HFF-Myc (cell line): Measurements from ENCODE around the gene TMEM219.

Experiments used
- DNase-seq: peaks from one replicate; pipeline ENCODE4 v3.0.0-alpha.2; 2011; ENCODE audit warnings: low read depth; ENCODE audit errors: extremely low read depth
- H3K4me3 ChIP-seq: replicated peaks from 2 replicates; pipeline ENCODE4 v1.5.1; 2011; ENCODE audit warnings: low read depth, mild to moderate bottlenecking, control low read depth, low read length
- TF ChIP-seq, protein P1 (sequence below): IDR thresholded peaks from 2 replicates; pipeline ENCODE4 v1.5.1; 2012; ENCODE audit warnings: mild to moderate bottlenecking, low read depth, low read length, control low read depth; ENCODE audit errors: missing control alignments

The TMEM219 gene

DNA sequence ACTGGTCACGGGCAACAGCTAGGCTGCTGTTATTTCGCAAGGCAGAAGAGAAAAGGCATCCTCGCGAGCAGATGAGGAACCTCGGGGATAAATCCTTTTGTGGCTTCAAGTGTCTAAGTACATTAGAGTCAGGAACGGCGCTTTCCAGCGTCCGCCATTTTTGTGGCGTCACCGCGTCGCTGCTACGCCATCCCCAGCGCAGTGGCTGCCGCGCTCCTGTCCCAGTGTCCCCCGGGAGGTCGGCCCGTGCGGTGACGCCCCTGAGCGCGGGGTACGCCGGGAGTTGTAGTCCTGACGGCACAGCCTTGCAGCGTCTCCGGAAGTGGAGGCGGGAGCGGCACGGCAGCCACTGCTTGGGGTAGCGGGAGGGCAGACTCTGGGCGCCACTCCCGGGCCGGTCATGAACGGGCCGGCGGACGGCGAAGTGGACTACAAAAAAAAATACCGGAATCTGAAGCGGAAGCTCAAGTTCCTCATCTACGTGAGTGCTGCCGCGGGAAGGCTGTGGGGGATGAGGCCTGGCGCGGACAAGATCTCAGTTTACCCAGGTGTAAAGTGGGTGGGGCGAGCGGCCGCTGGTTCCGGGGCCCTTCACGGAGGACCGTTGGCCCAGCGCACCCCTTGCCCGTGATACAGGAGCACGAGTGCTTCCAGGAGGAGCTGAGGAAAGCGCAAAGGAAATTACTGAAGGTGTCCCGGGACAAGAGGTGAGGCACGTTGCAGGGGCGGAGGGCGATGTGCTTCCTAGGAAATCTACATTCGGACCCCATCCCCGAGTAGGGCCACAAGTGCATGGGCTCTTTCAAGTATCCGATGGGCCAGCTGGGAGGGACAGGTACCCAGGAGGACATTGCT, 34.3 kb downstream of the TMEM219 start, which contains the start of gene INO80E:
TSS of gene INO80E (plus strand) at position 331 of the 855 bp plus-strand sequence. CDS start at position 401, 70 bp downstream.
- TF ChIP-seq, protein P1, sequence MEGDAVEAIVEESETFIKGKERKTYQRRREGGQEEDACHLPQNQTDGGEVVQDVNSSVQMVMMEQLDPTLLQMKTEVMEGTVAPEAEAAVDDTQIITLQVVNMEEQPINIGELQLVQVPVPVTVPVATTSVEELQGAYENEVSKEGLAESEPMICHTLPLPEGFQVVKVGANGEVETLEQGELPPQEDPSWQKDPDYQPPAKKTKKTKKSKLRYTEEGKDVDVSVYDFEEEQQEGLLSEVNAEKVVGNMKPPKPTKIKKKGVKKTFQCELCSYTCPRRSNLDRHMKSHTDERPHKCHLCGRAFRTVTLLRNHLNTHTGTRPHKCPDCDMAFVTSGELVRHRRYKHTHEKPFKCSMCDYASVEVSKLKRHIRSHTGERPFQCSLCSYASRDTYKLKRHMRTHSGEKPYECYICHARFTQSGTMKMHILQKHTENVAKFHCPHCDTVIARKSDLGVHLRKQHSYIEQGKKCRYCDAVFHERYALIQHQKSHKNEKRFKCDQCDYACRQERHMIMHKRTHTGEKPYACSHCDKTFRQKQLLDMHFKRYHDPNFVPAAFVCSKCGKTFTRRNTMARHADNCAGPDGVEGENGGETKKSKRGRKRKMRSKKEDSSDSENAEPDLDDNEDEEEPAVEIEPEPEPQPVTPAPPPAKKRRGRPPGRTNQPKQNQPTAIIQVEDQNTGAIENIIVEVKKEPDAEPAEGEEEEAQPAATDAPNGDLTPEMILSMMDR = no peak
- DNase-seq = peak; percentile 90
- H3K4me3 ChIP-seq = peak within 1 kb of the TSS; percentile 91

GRCh38 chr16:29996766-29997250, 34.9 kb downstream of the TMEM219 start:
- DNase-seq = no peak
- H3K4me3 ChIP-seq = peak overlapping the region; percentile 91
- TF ChIP-seq, protein P1 = no peak

- TF ChIP-seq, protein P1 = no peak
- no peak overlapping the region for H3K4me3 ChIP-seq
- no peak for DNase-seq
Measured at GRCh38 chr16:29999605-30000004, 37.7 kb downstream of the TMEM219 start.

- H3K4me3 ChIP-seq = no peak overlapping the region
- no peak for DNase-seq
Measured at GRCh38 chr16:30000735-30001631, 39.1 kb downstream of the TMEM219 start.

DNA sequence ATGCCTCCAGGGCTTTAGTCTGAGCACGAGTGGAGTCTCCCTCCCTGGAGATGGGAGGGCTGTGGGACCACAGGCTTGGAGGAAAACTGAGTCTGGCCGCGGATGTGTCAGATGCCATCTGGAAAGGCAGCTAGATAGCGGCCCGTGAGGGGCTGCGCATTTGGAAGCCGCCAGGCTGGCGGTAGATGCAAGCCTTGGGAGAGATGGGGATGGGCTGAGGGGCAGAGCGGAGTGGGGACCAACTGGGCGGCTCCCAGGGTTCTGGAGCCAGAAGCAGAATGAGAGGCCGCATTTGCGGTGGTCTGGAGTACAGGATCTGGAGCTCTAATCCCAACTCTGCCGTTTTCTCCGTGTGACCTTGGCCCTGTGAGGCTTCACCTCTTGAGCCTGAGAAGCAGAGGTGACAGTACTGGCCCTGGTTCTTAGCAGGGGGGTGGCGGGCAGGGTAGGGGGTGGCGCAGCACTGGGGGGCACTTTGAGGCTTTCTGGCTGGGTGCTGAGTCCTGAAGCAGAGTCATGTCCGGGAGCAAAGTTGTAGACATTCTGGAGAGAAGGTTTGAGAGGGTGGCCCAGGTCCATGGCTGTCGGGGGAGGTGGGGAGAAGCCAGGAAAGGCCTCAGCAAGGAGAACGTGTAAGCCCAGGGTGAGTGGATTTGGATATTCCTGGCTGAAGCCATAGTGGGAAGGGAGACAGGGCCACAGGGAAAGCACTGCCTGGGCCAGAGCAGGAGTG, 40.9 kb downstream of the TMEM219 start:
- TF ChIP-seq, protein P1 = no peak
- DNase-seq = no peak
- no peak overlapping the region for H3K4me3 ChIP-seq

More at GRCh38 chr16:30000735-30001631, 39.1 kb downstream of the TMEM219 start:
- TF ChIP-seq, protein P1 = no peak
